Non-pigmented ciliary epithelial cell (primary cell): ENCODE measurements around the gene CYBC1.
A peak's percentile ranks its signal among the peaks of the same experiment; 100 is the strongest.
"Not testable (repeated sequence)": the region's sequence is repeated elsewhere in the genome, so short reads cannot be mapped to it uniquely, and the experiment has no call there.

Source experiments
- DNase-seq: peaks from one replicate; pipeline ENCODE4 v3.0.0-alpha.2; 2010; ENCODE audit warnings: low read depth

The CYBC1 gene

GRCh38 chr17:82477934-82478333 lies 27.4 kb upstream of the CYBC1 start:
- DNase-seq = no peak

- no peak for DNase-seq
Measured at GRCh38 chr17:82475458-82475857, 24.9 kb upstream of the CYBC1 start.

GRCh38 chr17:82474223-82475010 lies 23.9 kb upstream of the CYBC1 start:
- no peak for DNase-seq

- DNase-seq = no peak
Measured at GRCh38 chr17:82470065-82470464, 19.5 kb upstream of the CYBC1 start.

- no peak for DNase-seq
Measured at GRCh38 chr17:82468692-82469091, 18.1 kb upstream of the CYBC1 start.

- no peak for DNase-seq
Measured at GRCh38 chr17:82465023-82465603, 14.6 kb upstream of the CYBC1 start.

- DNase-seq = no peak
Measured at GRCh38 chr17:82464567-82464929, 14.0 kb upstream of the CYBC1 start.

GRCh38 chr17:82463925-82464566 lies 13.5 kb upstream of the CYBC1 start:
- DNase-seq = no peak

- no peak for DNase-seq
Measured at GRCh38 chr17:82463391-82463790, 12.8 kb upstream of the CYBC1 start.

GRCh38 chr17:82461827-82462524 lies 11.4 kb upstream of the CYBC1 start:
- DNase-seq = no peak

GRCh38 chr17:82459936-82460335 lies 9.4 kb upstream of the CYBC1 start:
- DNase-seq = not testable (repeated sequence)

GRCh38 chr17:82458885-82459424 lies 8.4 kb upstream of the CYBC1 start:
- DNase-seq = no peak

- peak; percentile 83 for DNase-seq
Measured at GRCh38 chr17:82458179-82458884, 7.8 kb upstream of the CYBC1 start, which contains the start of gene NARF. Gene NARF (plus strand): TSS chr17:82458741. CDS start chr17:82458804, 63 bp downstream.

- DNase-seq = no peak
Measured at GRCh38 chr17:82457929-82458178, 7.3 kb upstream of the CYBC1 start.

GRCh38 chr17:82457073-82457928 lies 6.7 kb upstream of the CYBC1 start:
- no peak for DNase-seq

- not testable (repeated sequence) for DNase-seq
Measured at GRCh38 chr17:82453706-82454105, 3.2 kb upstream of the CYBC1 start.

GRCh38 chr17:82453151-82453550 lies 2.6 kb upstream of the CYBC1 start:
- DNase-seq = not testable (repeated sequence)

GRCh38 chr17:82452162-82452561 lies 1.6 kb upstream of the CYBC1 start:
- no peak for DNase-seq

- DNase-seq = no peak
Measured at GRCh38 chr17:82449883-82450356, 632 bp downstream of the CYBC1 start.

GRCh38 chr17:82449131-82449882 lies 1.2 kb downstream of the CYBC1 start:
- no peak for DNase-seq
